DND-41 (cell line): ENCODE results near the gene WDFY4.

ENCODE experiments used
- EZH2 ChIP-seq: IDR thresholded peaks from 3 replicates; pipeline ENCODE4 v1.6.1; 2012; ENCODE audit warnings: borderline replicate concordance, low read depth, mild to moderate bottlenecking, moderate library complexity, low read length, inconsistent platforms; ENCODE audit not compliant: severe bottlenecking
- TF ChIP-seq, protein P1 (sequence below): IDR thresholded peaks from 2 replicates; pipeline ENCODE4 v1.5.1; 2012; ENCODE audit warnings: borderline replicate concordance, low read length, moderate library complexity, mild to moderate bottlenecking; ENCODE audit not compliant: poor library complexity, severe bottlenecking; ENCODE audit errors: extremely low read depth

DNA sequence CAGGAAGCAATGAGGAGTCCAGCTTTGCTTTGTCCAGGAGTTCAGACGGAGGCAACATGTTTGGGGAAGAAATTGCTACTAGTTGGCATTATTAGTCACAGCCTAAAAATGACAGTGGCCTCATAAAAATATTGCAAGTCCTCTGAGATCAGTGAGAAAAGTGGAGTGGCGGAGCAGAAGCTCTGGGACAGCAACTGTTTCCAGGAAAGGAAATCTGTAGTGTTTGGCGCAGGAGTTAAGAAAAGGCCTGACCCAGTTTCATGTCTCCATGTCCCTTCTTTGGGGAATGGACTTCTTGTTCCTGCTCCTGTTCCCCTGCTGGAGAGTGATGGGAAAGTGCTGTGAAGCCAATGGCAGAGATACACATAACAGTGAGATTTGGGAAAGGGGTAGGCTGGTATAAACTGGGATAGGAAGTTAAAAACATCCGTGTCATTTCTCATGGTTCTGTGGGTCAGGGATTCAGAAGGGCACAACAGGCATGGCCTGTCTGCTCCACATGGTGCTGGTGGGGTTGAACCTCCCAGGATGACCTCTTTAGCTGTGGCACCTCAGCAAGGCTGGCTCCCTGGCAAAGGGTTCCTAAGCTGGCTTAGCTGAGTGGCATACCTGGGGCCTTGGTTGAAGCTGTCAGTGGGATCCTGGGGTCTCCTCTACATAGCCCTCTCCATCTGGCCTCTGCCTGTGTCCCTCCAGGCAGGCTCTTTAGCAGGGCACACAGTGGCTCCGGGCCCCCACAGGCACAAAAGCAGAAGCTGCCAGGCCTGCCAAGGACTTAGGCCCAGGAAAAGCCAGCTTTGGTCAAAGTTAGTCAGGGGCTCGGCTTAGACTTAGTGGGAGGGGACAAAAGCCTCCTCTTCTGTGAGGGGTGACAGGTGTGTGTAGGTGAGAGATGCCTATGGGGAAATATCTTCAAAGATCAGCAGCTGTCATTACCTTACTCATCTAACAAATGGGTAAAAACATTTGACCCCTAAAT is 77.7 kb downstream of the WDFY4 start:
- TF ChIP-seq, protein P1, sequence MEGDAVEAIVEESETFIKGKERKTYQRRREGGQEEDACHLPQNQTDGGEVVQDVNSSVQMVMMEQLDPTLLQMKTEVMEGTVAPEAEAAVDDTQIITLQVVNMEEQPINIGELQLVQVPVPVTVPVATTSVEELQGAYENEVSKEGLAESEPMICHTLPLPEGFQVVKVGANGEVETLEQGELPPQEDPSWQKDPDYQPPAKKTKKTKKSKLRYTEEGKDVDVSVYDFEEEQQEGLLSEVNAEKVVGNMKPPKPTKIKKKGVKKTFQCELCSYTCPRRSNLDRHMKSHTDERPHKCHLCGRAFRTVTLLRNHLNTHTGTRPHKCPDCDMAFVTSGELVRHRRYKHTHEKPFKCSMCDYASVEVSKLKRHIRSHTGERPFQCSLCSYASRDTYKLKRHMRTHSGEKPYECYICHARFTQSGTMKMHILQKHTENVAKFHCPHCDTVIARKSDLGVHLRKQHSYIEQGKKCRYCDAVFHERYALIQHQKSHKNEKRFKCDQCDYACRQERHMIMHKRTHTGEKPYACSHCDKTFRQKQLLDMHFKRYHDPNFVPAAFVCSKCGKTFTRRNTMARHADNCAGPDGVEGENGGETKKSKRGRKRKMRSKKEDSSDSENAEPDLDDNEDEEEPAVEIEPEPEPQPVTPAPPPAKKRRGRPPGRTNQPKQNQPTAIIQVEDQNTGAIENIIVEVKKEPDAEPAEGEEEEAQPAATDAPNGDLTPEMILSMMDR: no peak
- no peak for TF ChIP-seq EZH2
